NCI-H774 (cell line): ENCODE data around the gene TBPL1.

ENCODE experiments used
- DNase-seq: peaks from one replicate; lab custom pipeline; 2025; lab: John Stamatoyannopoulos, UW

Gene TBPL1

GRCh38 chr6:134007077-134007476 is 54.1 kb downstream of the TBPL1 start:
- peak; percentile 90 for DNase-seq

- no peak for DNase-seq
These were observed 56.9 kb downstream of the TBPL1 start for GRCh38 chr6:134009876-134010275.

- DNase-seq, result no peak
These were observed 57.4 kb downstream of the TBPL1 start for GRCh38 chr6:134010400-134010799.

- no peak for DNase-seq
These were observed 58.0 kb downstream of the TBPL1 start for GRCh38 chr6:134010974-134011373.

GRCh38 chr6:134014588-134015137 is 61.6 kb downstream of the TBPL1 start:
- DNase-seq, result no peak

- no peak for DNase-seq
These were observed 62.9 kb downstream of the TBPL1 start for GRCh38 chr6:134015719-134016557.

- no peak for DNase-seq
These were observed 63.5 kb downstream of the TBPL1 start for GRCh38 chr6:134016558-134016814.

- no peak for DNase-seq
These were observed 67.0 kb downstream of the TBPL1 start for GRCh38 chr6:134020071-134020470.

- DNase-seq, result no peak
These were observed 67.5 kb downstream of the TBPL1 start for GRCh38 chr6:134020543-134020942.

GRCh38 chr6:134020968-134021367 is 67.9 kb downstream of the TBPL1 start:
- DNase-seq, result no peak

GRCh38 chr6:134021396-134022122 is 68.5 kb downstream of the TBPL1 start:
- DNase-seq, result no peak

- no peak for DNase-seq
These were observed 69.6 kb downstream of the TBPL1 start for GRCh38 chr6:134022650-134023049.

GRCh38 chr6:134026597-134026996 is 73.6 kb downstream of the TBPL1 start:
- no peak for DNase-seq

GRCh38 chr6:134028438-134028837 is 75.4 kb downstream of the TBPL1 start:
- DNase-seq, result no peak

DNA sequence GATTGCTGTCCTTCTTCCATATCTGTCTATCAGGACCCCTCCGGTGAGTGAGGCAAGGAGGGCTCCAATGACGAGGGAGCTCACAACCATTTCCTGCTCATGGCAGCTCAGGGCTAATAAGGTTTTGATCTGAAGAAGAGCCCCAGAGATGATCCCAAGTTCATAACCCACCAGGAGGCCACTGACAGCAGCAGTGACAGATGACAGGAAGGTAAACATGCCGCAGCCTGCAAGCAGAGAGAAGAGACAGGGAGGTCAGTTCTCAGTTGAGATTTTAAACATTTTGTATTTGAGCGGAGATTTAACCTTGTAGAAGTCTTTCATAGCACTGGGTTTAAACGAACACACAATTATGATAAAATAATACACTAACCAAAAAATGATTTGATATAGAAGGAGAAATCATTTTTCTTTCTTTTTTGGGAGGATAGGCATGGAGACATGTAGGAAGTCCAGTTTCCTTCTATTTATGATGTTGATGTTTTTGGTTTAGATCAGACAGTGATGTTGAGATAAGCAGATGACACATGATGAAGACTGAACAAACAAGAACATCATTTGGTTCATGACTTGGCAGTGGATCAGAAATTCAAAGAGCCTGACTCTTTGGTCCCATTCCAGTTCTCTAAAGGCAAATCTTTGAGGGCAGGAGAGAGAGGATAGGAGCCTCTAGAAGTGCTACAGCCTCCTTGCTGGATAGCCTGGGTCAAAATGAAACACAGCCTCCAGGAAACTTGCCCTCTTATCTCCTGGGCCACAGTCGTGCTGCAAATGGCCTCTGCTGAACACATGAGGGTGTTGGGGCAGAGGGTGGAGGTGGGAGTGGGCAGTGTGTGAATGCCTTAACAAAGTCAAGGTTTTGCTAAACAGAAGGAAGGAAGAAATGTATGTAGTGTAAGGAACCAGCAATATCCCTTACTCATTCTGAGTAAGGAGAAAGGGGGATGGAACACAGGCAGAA is 76.8 kb downstream of the TBPL1 start:
- DNase-seq, result no peak

- no peak for DNase-seq
These were observed 78.8 kb downstream of the TBPL1 start for GRCh38 chr6:134031696-134032255.

GRCh38 chr6:134034478-134034877 is 81.5 kb downstream of the TBPL1 start:
- DNase-seq, result no peak

DNA sequence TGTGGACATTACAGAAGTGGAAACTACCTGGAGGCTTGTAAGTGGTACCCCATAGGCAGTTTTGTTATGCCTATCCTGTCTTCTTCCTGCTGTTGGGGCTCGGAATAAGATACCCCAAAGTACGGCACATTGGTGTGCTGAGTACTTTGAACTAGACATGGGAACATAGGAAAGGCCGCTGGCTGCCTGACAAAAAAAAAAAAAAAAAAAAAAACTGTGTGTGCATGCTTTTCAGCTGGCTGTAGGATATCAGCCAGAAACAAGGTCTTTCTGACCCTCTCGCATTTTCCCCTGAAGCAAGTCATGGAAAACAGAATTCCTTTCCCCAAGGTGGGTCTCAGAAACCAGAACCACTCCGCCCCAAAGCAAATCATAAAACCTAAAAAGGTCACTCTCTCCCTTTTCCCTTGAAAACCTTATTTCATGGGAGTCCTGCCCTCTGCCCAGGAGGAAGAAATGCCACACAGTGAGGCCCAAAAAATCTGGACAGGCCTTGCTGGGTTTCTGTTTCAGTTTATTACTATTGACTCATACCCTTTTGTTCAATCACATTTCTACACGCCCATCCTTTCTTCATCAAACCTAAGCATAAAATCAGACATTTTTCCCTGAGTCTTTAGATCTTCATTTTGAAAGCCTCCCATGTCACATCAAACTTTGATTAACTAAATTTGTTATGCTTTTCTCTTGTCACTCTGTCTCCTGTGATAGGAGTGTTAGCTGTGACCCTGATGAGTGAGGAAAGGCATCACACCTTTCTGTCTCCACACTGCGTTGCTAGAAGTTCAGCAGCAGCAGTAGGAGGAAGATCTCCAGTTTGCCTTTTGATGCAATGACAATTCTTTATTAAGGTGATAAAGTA is 82.2 kb downstream of the TBPL1 start:
- no peak for DNase-seq

GRCh38 chr6:134035823-134036296 is 82.8 kb downstream of the TBPL1 start:
- peak; percentile 99 for DNase-seq

DNA sequence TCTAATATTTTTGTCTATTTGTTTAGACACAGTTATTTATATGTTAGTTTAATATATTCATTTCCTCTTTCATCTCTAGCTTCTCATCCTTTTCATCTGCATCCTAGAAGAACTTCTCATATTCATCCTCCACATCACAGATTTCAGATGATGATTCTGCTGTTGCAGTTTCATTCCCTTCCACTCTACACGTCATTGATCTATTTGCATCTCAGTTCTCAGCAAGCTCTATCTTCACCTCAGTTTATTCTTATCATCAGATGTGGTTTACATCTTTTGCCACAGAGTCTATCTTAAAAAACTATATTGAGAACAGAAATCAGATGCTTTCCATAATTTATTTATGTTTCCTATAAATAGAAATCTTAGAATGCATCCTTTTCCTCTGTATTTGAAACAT is 86.1 kb downstream of the TBPL1 start:
- DNase-seq, result no peak
